Suprapubic skin (tissue), 4 donors: Measurements from ENCODE around the gene CYP2J2. TPM values are rescaled to one million over a fixed set of nuclear protein-coding genes. Genes with fewer than 3 reads are reported as not detected.

Experiments used
- DNase-seq, 2 donors: peaks; one replicate each; pipeline ENCODE4 v3.0.0-alpha.2; 2019; ENCODE audit warnings: low spot score in 2 of 2
- H3K27ac ChIP-seq: fragments of 200-600 bp; sonication (generic); one replicate; pipeline ENCODE4 v1.5.1; 2019
- H3K27me3 ChIP-seq: fragments of 200-600 bp; sonication (generic); one replicate; pipeline ENCODE4 v1.5.1; 2019
- H3K36me3 ChIP-seq: fragments of 200-600 bp; sonication (generic); one replicate; pipeline ENCODE4 v1.5.1; 2019
- H3K4me1 ChIP-seq: fragments of 200-600 bp; sonication (generic); one replicate; pipeline ENCODE4 v1.5.1; 2019
- H3K4me3 ChIP-seq: fragments of 200-600 bp; sonication (generic); one replicate; pipeline ENCODE4 v1.5.1; 2019; ENCODE audit warnings: mild to moderate bottlenecking
- H3K9me3 ChIP-seq: fragments of 200-600 bp; sonication (generic); one replicate; pipeline ENCODE4 v1.5.1; 2019
- CTCF ChIP-seq, 2 donors: fragments of 200-600 bp in 1 of 2; fragments of 450-650 bp in 1 of 2; sonication (generic) in 1 of 2; IDR thresholded peaks; one replicate each; pipeline ENCODE4 v1.5.1; 2016 to 2019; ENCODE audit warnings: antibody characterized with exemption in 2 of 2, mild to moderate bottlenecking in 1 of 2, moderate library complexity in 1 of 2
- EP300 ChIP-seq: sonication (generic); formaldehyde crosslinking; IDR thresholded peaks from one replicate; pipeline ENCODE4 v1.6.1; 2017; ENCODE audit warnings: antibody characterized with exemption
- POLR2A ChIP-seq, 2 donors: fragments of 450-650 bp; IDR thresholded peaks; one replicate each; pipeline ENCODE4 v1.6.1; 2017; ENCODE audit warnings: antibody characterized with exemption in 2 of 2, mild to moderate bottlenecking in 2 of 2, moderate library complexity in 2 of 2
- POLR2AphosphoS5 ChIP-seq, 3 donors: sonication (generic); formaldehyde crosslinking; IDR thresholded peaks; one replicate each; pipeline ENCODE4 v1.6.1; 2017; ENCODE audit warnings: antibody characterized with exemption in 3 of 3
- WGBS: methylation state at CpG from one replicate; pipeline ENCODE4 v1.1.5; 2018; 5-methylcytosine and 5-hydroxymethylcytosine counted together
- total RNA-seq, 4 donors: library from RNA; depleted of rRNA; stranded (reverse); fragments of >200 nt; gene quantifications; one replicate each; pipeline ENCODE4 v1.1.0, GENCODE V29; 2016

Gene CYP2J2
- total RNA-seq, 4 donors from 2014 or later, result 5.5 to 16.9 (median 14.8) TPM

GRCh38 chr1:59967780-59968179 lies 41.2 kb upstream of the CYP2J2 start:
- no peak for DNase-seq
- Histone ChIP-seq H3K27me3 (no peaks in the 10 kb centered on the region), H3K4me1 (peaks cover 7% of the 10 kb centered on the region), H3K36me3 (no peaks in the 10 kb centered on the region), H3K27ac (no peak overlapping the region), H3K4me3 (no peak overlapping the region), H3K9me3 (no peaks in the 10 kb centered on the region)
- WGBS, result 85% methylated on average over 3 of the region's 3 CpGs
- no peak for TF ChIP-seq POLR2A (IDR thresholded peaks at IDR 0.05)
- TF ChIP-seq POLR2AphosphoS5 (IDR thresholded peaks at IDR 0.05), result no peak
- TF ChIP-seq CTCF (IDR thresholded peaks at IDR 0.05), result no peak
- TF ChIP-seq EP300, result no peak

GRCh38 chr1:59967141-59967697 lies 40.6 kb upstream of the CYP2J2 start:
- WGBS, result 28% methylated on average over 6 of the region's 6 CpGs
- Histone ChIP-seq H3K27ac (no peak overlapping the region), H3K27me3 (no peaks in the 10 kb centered on the region), H3K4me3 (no peak overlapping the region), H3K4me1 (peaks cover 7% of the 10 kb centered on the region), H3K36me3 (no peaks in the 10 kb centered on the region), H3K9me3 (no peaks in the 10 kb centered on the region)
- no peak for TF ChIP-seq CTCF (IDR thresholded peaks at IDR 0.05)
- no peak for TF ChIP-seq EP300
- TF ChIP-seq POLR2A (IDR thresholded peaks at IDR 0.05), result no peak
- no peak for TF ChIP-seq POLR2AphosphoS5 (IDR thresholded peaks at IDR 0.05)
- DNase-seq, result no peak

GRCh38 chr1:59952065-59952464 lies 25.5 kb upstream of the CYP2J2 start:
- no peaks in the 10 kb centered on the region for H3K27me3 ChIP-seq
- H3K36me3 ChIP-seq, result no peaks in the 10 kb centered on the region
- no peak overlapping the region for H3K4me3 ChIP-seq
- no peaks in the 10 kb centered on the region for H3K9me3 ChIP-seq
- H3K4me1 ChIP-seq, result peaks cover 2% of the 10 kb centered on the region
- DNase-seq, result no peak
- no peak overlapping the region for H3K27ac ChIP-seq
- WGBS, result 58% methylated on average over 2 of the region's 2 CpGs
- TF ChIP-seq EP300, result no peak
- no peak for TF ChIP-seq POLR2A (IDR thresholded peaks at IDR 0.05)
- no peak for TF ChIP-seq CTCF (IDR thresholded peaks at IDR 0.05)
- TF ChIP-seq POLR2AphosphoS5 (IDR thresholded peaks at IDR 0.05), result no peak

- Histone ChIP-seq H3K27ac (no peak overlapping the region), H3K4me3 (no peak overlapping the region), H3K36me3 (no peaks in the 10 kb centered on the region), H3K27me3 (no peaks in the 10 kb centered on the region), H3K4me1 (peaks cover 2% of the 10 kb centered on the region), H3K9me3 (no peaks in the 10 kb centered on the region)
- no peak for DNase-seq
- TF ChIP-seq POLR2AphosphoS5 (IDR thresholded peaks at IDR 0.05), result no peak
- TF ChIP-seq POLR2A (IDR thresholded peaks at IDR 0.05), result no peak
- no peak for TF ChIP-seq EP300
- TF ChIP-seq CTCF (IDR thresholded peaks at IDR 0.05), result no peak
Observed at GRCh38 chr1:59949648-59950047, 23.1 kb upstream of the CYP2J2 start.

- Histone ChIP-seq H3K27me3 (no peaks in the 10 kb centered on the region), H3K4me1 (peaks cover 2% of the 10 kb centered on the region), H3K36me3 (no peaks in the 10 kb centered on the region), H3K9me3 (no peaks in the 10 kb centered on the region), H3K4me3 (no peak overlapping the region), H3K27ac (no peak overlapping the region)
- TF ChIP-seq POLR2AphosphoS5 (IDR thresholded peaks at IDR 0.05) (no peak), EP300 (no peak), POLR2A (IDR thresholded peaks at IDR 0.05) (no peak), CTCF (IDR thresholded peaks at IDR 0.05) (no peak)
- DNase-seq, result no peak
- 58% methylated on average over 1 of the region's 1 CpG for WGBS
Observed at GRCh38 chr1:59948990-59949389, 22.4 kb upstream of the CYP2J2 start.
